Pancreas (tissue), 10 donors: ENCODE data around the gene RPL31. TPM values are rescaled to one million over a fixed set of nuclear protein-coding genes. Genes with fewer than 3 reads are reported as not detected.

ENCODE experiments used
- ATAC-seq, 4 donors: fragments of 200-7000 bp; cut with Tn5 transposase; one replicate each; pipeline versions ENCODE4 v1.8.0 to v1.9.1; 2020; ENCODE audit warnings: mild to moderate bottlenecking in 4 of 4, moderate library complexity in 4 of 4
- DNase-seq, 6 donors: peaks; one replicate each; pipeline ENCODE4 v3.0.0-alpha.2; 2020
- FAIRE-seq: peaks from 2 replicates; lab custom pipeline; 2012; peaks lifted over from hg19 to GRCh38; lab: Jason Lieb, UNC
- H3K27ac ChIP-seq, 4 donors: fragments of 200-600 bp; sonication (generic); 1 replicate in 3 of 4; 2 replicates in 1 of 4; pipeline versions ENCODE4 v1.5.0 to v1.8.0; 2020
- H3K27me3 ChIP-seq, 4 donors: fragments of 200-600 bp; one replicate each; pipeline ENCODE4 v1.8.0; 2021
- H3K36me3 ChIP-seq, 3 donors: fragments of 200-600 bp; sonication (generic) in 1 of 3; one replicate each; pipeline versions ENCODE4 v1.5.0 to v1.8.0; 2020 to 2021
- H3K4me1 ChIP-seq, 3 donors: fragments of 200-600 bp; one replicate each; pipeline ENCODE4 v1.8.0; 2021
- H3K4me3 ChIP-seq, 4 donors: fragments of 200-600 bp; sonication (generic) in 2 of 4; one replicate each; pipeline versions ENCODE4 v1.5.0 to v1.8.0; 2020 to 2021
- H3K9me3 ChIP-seq, 4 donors: fragments of 200-600 bp; one replicate each; pipeline ENCODE4 v1.8.0; 2021
- CTCF ChIP-seq, 4 donors: fragments of 200-600 bp; sonication (generic) in 3 of 4; IDR thresholded peaks; one replicate each; pipeline versions ENCODE4 v1.5.0 to v1.8.0; 2021; ENCODE audit warnings: antibody characterized with exemption in 4 of 4
- WGBS, 2 donors: extraction: QIAGEN DNeasy Blood & Tissue Kit; methylation state at CpG; one replicate each; pipeline ENCODE4 v1.1.7; 2013; 5-methylcytosine and 5-hydroxymethylcytosine counted together
- intact Hi-C, 3 donors: fragments of 100-400 bp; cut with DNase I; formaldehyde crosslinking; loops; one replicate each; pipeline versions ENCODE4 v1.11.1 to v1.14.2; 2022
- polyA plus RNA-seq, 2 donors: library from polyadenylated mRNA; stranded (reverse); fragments of 200-250 nt; gene quantifications; one replicate each; pipeline ENCODE4 v1.2.3, GENCODE V29; 2013
- total RNA-seq, 6 donors: library from RNA; stranded (reverse); fragmentation: NEBNext Ultra II Directional in 4 of 6; extraction: Animal tissue kit (Norgen Biotek cat#: 25700) in 4 of 6; gene quantifications; one replicate each; pipeline versions ENCODE4 v1.2.1 to v1.2.4, GENCODE V29; 2021 to 2023
- donor health status: healthy with polysubstance abuse.
- donor health status: DM: no; HTN: no; CAD: no; lungs with moderate emphysema.
- donor health status: DM: no; HTN: no; CAD: no.
- donor health status: control.
- donor health status: control.
- donor health status: Bipolar disorder and iron deficiency.
- donor health status: DM: yes; HTN: yes; CAD: no.
- donor health status: DM: no; HTN: no; CAD: no.
- donor health status: DM: no; HTN: no; CAD: no.
- donor health status: DM: yes; HTN: yes; CAD: no.

The RPL31 gene
- total RNA-seq, result 1,000 to 10,000 TPM in 1 of 6 donors, 100 to 1,000 TPM in 5; 583 to 1,055 (median 904) TPM
- polyA plus RNA-seq, result 1,000 to 10,000 TPM; 2,539 to 3,410 TPM

- no peaks in the 10 kb centered on the region for H3K27me3 ChIP-seq
- peak within 1 kb of the TSS; percentile 49 to 89 (median 75) for H3K27ac ChIP-seq
- DNase-seq (peak; percentile 94 to 98 (median 96)), FAIRE-seq (no peak), ATAC-seq (peak; percentile 93 to 98 (median 96))
- H3K4me1 ChIP-seq, result peaks cover 8 to 31% (median 9%) of the 10 kb centered on the region in 3 donors
- H3K36me3 ChIP-seq, result peaks cover 14 to 32% (median 17%) of the 10 kb centered on the region in 3 donors
- TF ChIP-seq CTCF (IDR thresholded peaks at IDR 0.05), result no peak
- peak within 1 kb of the TSS; percentile 78 to 93 (median 82) for H3K4me3 ChIP-seq
- 4 to 7% methylated on average over 57 to 59 of the region's 59 CpGs for WGBS, 2 donors
- no peaks in the 10 kb centered on the region for H3K9me3 ChIP-seq
- intact Hi-C loops, result no loop called here
Measured at GRCh38 chr2:101001691-101002561, at the start of gene RPL31. RPL31 (plus strand) TSS chr2:101002289; CDS start chr2:101002702, 413 bp downstream.

GRCh38 chr2:100952512-100952911 lies 49.6 kb upstream of the RPL31 start:
- WGBS, 2 donors, result 87 to 97% methylated on average over 2 of the region's 2 CpGs

GRCh38 chr2:100953406-100954043 lies 48.6 kb upstream of the RPL31 start:
- FAIRE-seq (no peak), ATAC-seq (no peak), DNase-seq (no peak)
- peaks cover 5 to 12% (median 10%) of the 10 kb centered on the region in 3 donors for H3K4me1 ChIP-seq
- H3K9me3 ChIP-seq, result no peaks in the 10 kb centered on the region
- TF ChIP-seq CTCF (IDR thresholded peaks at IDR 0.05), result no peak
- no peak overlapping the region for H3K4me3 ChIP-seq
- no peaks in the 10 kb centered on the region for H3K36me3 ChIP-seq
- H3K27me3 ChIP-seq, result no peaks in the 10 kb centered on the region
- no peak overlapping the region for H3K27ac ChIP-seq
- 91 to 93% methylated on average over 11 of the region's 11 CpGs for WGBS, 2 donors
- intact Hi-C loops, result no loop called here

More at GRCh38 chr2:100952512-100952911, 49.6 kb upstream of the RPL31 start:
- DNase-seq (no peak), FAIRE-seq (no peak), ATAC-seq (no peak)
- no peak for TF ChIP-seq CTCF (IDR thresholded peaks at IDR 0.05)
- H3K27ac ChIP-seq, result no peak overlapping the region
- no peaks in the 10 kb centered on the region for H3K36me3 ChIP-seq
- H3K4me1 ChIP-seq, result peaks cover 5 to 13% (median 8%) of the 10 kb centered on the region in 3 donors
- H3K27me3 ChIP-seq, result no peaks in the 10 kb centered on the region
- no peak overlapping the region for H3K4me3 ChIP-seq
- no peaks in the 10 kb centered on the region for H3K9me3 ChIP-seq
- intact Hi-C loops, result no loop called here

- 68 to 85% methylated on average over 6 of the region's 6 CpGs for WGBS, 2 donors
- Histone ChIP-seq H3K9me3 (no peaks in the 10 kb centered on the region), H3K36me3 (no peaks in the 10 kb centered on the region), H3K27ac (no peak overlapping the region), H3K4me3 (no peak overlapping the region), H3K4me1 (peaks cover 8 to 17% (median 11%) of the 10 kb centered on the region in 3 donors), H3K27me3 (no peaks in the 10 kb centered on the region)
- TF ChIP-seq CTCF (IDR thresholded peaks at IDR 0.05), result no peak
- no peak for ATAC-seq
- DNase-seq, result no peak
- FAIRE-seq, result no peak
- intact Hi-C loops, result no loop called here
Measured at GRCh38 chr2:100954044-100954420, 48.1 kb upstream of the RPL31 start.
